WTC11 (cell line): ENCODE results near the gene PPP2R1B. TPM values are rescaled to one million over a fixed set of nuclear protein-coding genes. Genes with fewer than 3 reads are reported as not detected.

Experiments
- ATAC-seq: fragments of 200-7000 bp; cut with Tn5 transposase; 2 replicates; pipeline ENCODE4 v1.10.0; 2021; ENCODE audit warnings: mild to moderate bottlenecking, moderate library complexity
- CTCF ChIA-PET: fragments of 300-600 bp; sonication (Branson Sonifier 250); formaldehyde crosslinking; loops from one replicate; lab custom pipeline; 2021; ENCODE audit warnings: antibody characterized with exemption; lab: Charles Lee
- POLR2A ChIA-PET: fragments of 350-600 bp; sonication (Branson Sonifier 250); formaldehyde crosslinking; loops from one replicate; lab custom pipeline; 2021; ENCODE audit warnings: antibody characterized with exemption; lab: Charles Lee
- DNase-seq: peaks from one replicate; pipeline ENCODE4 v3.0.0; 2021; ENCODE audit warnings: low spot score
- H3K27ac Mint-ChIP-seq: 2 replicates; pipeline ENCODE4 v1.8.0; 2021; ENCODE audit warnings: mixed read lengths
- H3K27me3 Mint-ChIP-seq: 2 replicates; pipeline ENCODE4 v1.8.0; 2021; ENCODE audit warnings: low read depth, mild to moderate bottlenecking, moderate library complexity, mixed read lengths
- H3K36me3 Mint-ChIP-seq: 2 replicates; pipeline ENCODE4 v1.8.0; 2021; ENCODE audit warnings: mixed read lengths
- H3K4me1 Mint-ChIP-seq: 2 replicates; pipeline ENCODE4 v1.8.0; 2022; ENCODE audit warnings: mixed read lengths
- H3K4me3 Mint-ChIP-seq: 2 replicates; pipeline ENCODE4 v1.8.0; 2021; ENCODE audit warnings: mild to moderate bottlenecking, moderate library complexity, mixed read lengths
- H3K9me3 Mint-ChIP-seq: 2 replicates; pipeline ENCODE4 v1.8.0; 2021; ENCODE audit warnings: mixed read lengths
- CREM ChIP-seq: sonication (generic); formaldehyde crosslinking; IDR thresholded peaks from 2 replicates; pipeline ENCODE4 v1.8.1; 2022; ENCODE audit warnings: mild to moderate bottlenecking, missing genetic modification reagents, moderate library complexity
- FOXJ3 ChIP-seq: sonication (generic); formaldehyde crosslinking; IDR thresholded peaks from 2 replicates; pipeline ENCODE4 v1.9.0; 2021; ENCODE audit warnings: missing genetic modification reagents, mild to moderate bottlenecking, borderline replicate concordance
- MXD4 ChIP-seq: fragments of 250-450 bp; sonication (Bioruptor Pico); IDR thresholded peaks from 2 replicates; pipeline ENCODE4 v1.8.0; 2021; ENCODE audit warnings: mild to moderate bottlenecking, moderate library complexity, borderline replicate concordance
- NFYB ChIP-seq: sonication (generic); formaldehyde crosslinking; conservative IDR thresholded peaks from 2 replicates; pipeline ENCODE4 v1.8.0; 2022; ENCODE audit warnings: low read depth, missing genetic modification reagents
- PRRX2 ChIP-seq: fragments of 250-450 bp; sonication (Bioruptor Pico); IDR thresholded peaks from 2 replicates; pipeline ENCODE4 v1.8.0; 2021; ENCODE audit warnings: mild to moderate bottlenecking
- SMAD3 ChIP-seq: sonication (generic); formaldehyde crosslinking; IDR thresholded peaks from 2 replicates; pipeline ENCODE4 v1.8.0; 2022; ENCODE audit warnings: missing genetic modification reagents, mild to moderate bottlenecking, borderline replicate concordance
- SMAD4 ChIP-seq: sonication (generic); formaldehyde crosslinking; IDR thresholded peaks from 2 replicates; pipeline ENCODE4 v1.8.0; 2022; ENCODE audit warnings: mild to moderate bottlenecking, missing genetic modification reagents
- TCF7 ChIP-seq: sonication (generic); formaldehyde crosslinking; IDR thresholded peaks from 2 replicates; pipeline ENCODE4 v1.8.0; 2022; ENCODE audit warnings: mild to moderate bottlenecking, low read depth, missing genetic modification reagents, moderate library complexity
- TP53 ChIP-seq: sonication (generic); formaldehyde crosslinking; IDR thresholded peaks from 2 replicates; pipeline ENCODE4 v1.8.1; 2023; ENCODE audit warnings: mild to moderate bottlenecking, missing genetic modification reagents
- ZNF121 ChIP-seq: sonication (generic); formaldehyde crosslinking; IDR thresholded peaks from 2 replicates; pipeline ENCODE4 v1.8.0; 2023; ENCODE audit warnings: missing genetic modification reagents
- ZNF263 ChIP-seq: sonication (generic); formaldehyde crosslinking; IDR thresholded peaks from 2 replicates; pipeline ENCODE4 v1.8.1; 2022; ENCODE audit warnings: low read depth, mild to moderate bottlenecking, moderate library complexity, missing genetic modification reagents
- total RNA-seq: library from RNA; stranded (reverse); gene quantifications from 3 replicates; pipeline ENCODE4 v1.2.3, GENCODE V29; 2021
- TF ChIP-seq, protein P1 (sequence below): sonication (generic); formaldehyde crosslinking; IDR thresholded peaks from 2 replicates; pipeline ENCODE4 v1.8.1; 2022; ENCODE audit warnings: missing genetic modification reagents, borderline replicate concordance
- TF ChIP-seq, protein P2 (sequence below): sonication (generic); formaldehyde crosslinking; conservative IDR thresholded peaks from 2 replicates; pipeline ENCODE4 v1.8.1; 2022; ENCODE audit warnings: mild to moderate bottlenecking, missing genetic modification reagents
- TF ChIP-seq, protein P3 (sequence below): sonication (generic); formaldehyde crosslinking; IDR thresholded peaks from 2 replicates; pipeline ENCODE4 v1.8.1; 2022; ENCODE audit warnings: mild to moderate bottlenecking, missing genetic modification reagents, moderate library complexity, borderline replicate concordance
- TF ChIP-seq, protein P4 (sequence below): sonication (generic); formaldehyde crosslinking; IDR thresholded peaks from 2 replicates; pipeline ENCODE4 v1.8.1; 2022; ENCODE audit warnings: low read depth, missing genetic modification reagents, borderline replicate concordance
- TF ChIP-seq, protein P5 (sequence below): fragments of 250-450 bp; sonication (Bioruptor Pico); conservative IDR thresholded peaks from 2 replicates; pipeline ENCODE4 v1.9.0; 2021; ENCODE audit warnings: mild to moderate bottlenecking
- TF ChIP-seq, protein P6 (sequence below): fragments of 200-600 bp; IDR thresholded peaks from 2 replicates; pipeline ENCODE4 v1.8.0; 2022; ENCODE audit warnings: antibody characterized with exemption

The PPP2R1B gene
- total RNA-seq, 1 experiment from 2014 or later = 87.7 TPM

DNA sequence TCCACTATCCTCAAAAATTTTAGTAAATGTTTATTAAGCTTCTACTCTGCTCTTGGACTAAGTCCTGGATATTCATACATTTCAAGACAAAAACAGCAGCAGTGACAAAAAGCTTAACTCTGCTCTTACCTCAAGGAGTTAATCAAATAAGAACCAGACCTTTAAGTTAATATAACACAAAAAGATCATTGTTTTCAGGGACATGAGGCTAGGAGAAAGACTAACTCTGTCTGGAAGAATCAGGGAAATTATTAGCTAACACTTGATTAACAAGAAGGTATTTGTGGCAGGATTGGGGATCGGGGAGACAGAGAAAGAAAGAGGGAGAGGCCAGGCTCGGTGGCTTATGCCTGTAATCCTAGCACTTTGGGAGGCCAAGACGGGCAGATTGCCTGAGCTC lies 74.4 kb downstream of the PPP2R1B start (continued):
- TF ChIP-seq, protein P1, sequence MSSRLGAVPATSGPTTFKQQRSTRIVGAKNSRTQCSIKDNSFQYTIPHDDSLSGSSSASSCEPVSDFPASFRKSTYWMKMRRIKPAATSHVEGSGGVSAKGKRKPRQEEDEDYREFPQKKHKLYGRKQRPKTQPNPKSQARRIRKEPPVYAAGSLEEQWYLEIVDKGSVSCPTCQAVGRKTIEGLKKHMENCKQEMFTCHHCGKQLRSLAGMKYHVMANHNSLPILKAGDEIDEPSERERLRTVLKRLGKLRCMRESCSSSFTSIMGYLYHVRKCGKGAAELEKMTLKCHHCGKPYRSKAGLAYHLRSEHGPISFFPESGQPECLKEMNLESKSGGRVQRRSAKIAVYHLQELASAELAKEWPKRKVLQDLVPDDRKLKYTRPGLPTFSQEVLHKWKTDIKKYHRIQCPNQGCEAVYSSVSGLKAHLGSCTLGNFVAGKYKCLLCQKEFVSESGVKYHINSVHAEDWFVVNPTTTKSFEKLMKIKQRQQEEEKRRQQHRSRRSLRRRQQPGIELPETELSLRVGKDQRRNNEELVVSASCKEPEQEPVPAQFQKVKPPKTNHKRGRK (CRISPR knock-in tag) = no peak
- TF ChIP-seq, protein P2, sequence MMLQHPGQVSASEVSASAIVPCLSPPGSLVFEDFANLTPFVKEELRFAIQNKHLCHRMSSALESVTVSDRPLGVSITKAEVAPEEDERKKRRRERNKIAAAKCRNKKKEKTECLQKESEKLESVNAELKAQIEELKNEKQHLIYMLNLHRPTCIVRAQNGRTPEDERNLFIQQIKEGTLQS (CRISPR knock-in tag) = no peak
- TF ChIP-seq TP53 (CRISPR knock-in tag) = no peak
- TF ChIP-seq PRRX2 (CRISPR knock-in tag) = no peak
- TF ChIP-seq MXD4 (CRISPR knock-in tag) = no peak
- TF ChIP-seq, protein P3, sequence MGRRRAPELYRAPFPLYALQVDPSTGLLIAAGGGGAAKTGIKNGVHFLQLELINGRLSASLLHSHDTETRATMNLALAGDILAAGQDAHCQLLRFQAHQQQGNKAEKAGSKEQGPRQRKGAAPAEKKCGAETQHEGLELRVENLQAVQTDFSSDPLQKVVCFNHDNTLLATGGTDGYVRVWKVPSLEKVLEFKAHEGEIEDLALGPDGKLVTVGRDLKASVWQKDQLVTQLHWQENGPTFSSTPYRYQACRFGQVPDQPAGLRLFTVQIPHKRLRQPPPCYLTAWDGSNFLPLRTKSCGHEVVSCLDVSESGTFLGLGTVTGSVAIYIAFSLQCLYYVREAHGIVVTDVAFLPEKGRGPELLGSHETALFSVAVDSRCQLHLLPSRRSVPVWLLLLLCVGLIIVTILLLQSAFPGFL (CRISPR knock-in tag) = no peak
- no peak for TF ChIP-seq TCF7 (CRISPR knock-in tag)
- no peak for TF ChIP-seq ZNF263 (CRISPR knock-in tag)
- TF ChIP-seq, protein P4, sequence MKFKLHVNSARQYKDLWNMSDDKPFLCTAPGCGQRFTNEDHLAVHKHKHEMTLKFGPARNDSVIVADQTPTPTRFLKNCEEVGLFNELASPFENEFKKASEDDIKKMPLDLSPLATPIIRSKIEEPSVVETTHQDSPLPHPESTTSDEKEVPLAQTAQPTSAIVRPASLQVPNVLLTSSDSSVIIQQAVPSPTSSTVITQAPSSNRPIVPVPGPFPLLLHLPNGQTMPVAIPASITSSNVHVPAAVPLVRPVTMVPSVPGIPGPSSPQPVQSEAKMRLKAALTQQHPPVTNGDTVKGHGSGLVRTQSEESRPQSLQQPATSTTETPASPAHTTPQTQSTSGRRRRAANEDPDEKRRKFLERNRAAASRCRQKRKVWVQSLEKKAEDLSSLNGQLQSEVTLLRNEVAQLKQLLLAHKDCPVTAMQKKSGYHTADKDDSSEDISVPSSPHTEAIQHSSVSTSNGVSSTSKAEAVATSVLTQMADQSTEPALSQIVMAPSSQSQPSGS (CRISPR knock-in tag) = no peak
- TF ChIP-seq FOXJ3 = no peak
- TF ChIP-seq SMAD4 = no peak
- TF ChIP-seq CREM (CRISPR knock-in tag) = no peak
- TF ChIP-seq, protein P5, sequence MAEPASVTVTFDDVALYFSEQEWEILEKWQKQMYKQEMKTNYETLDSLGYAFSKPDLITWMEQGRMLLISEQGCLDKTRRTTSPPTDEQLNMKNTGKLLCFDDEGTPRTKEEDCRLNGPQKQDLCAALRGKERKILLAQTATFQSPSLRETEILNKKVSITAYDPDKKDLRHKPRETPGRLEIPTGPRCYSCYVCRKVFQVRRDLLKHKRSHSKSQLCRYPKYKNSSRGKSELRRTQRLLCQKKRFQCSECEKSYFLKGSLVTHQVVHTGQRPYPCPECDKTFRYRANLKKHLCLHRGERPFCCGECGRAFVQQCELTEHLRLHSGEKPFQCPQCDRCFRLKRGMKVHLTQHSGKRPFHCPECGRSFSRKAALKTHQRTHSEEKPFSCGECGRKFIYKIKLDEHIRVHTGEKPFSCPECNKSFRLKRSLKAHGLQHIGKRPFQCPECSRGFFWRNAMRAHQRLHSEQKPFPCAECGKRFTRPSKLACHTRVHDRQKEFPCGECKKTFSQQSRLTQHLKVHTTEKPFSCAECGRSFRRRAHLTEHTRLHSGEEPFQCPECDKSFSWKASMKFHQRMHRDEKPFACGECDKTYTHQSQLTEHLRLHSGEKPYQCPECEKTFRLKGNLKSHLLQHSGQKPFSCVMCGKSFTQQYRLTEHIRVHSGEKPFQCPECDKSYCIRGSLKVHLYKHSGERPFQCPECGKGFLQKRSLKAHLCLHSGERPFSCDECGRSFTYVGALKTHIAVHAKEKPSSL = no peak

DNA sequence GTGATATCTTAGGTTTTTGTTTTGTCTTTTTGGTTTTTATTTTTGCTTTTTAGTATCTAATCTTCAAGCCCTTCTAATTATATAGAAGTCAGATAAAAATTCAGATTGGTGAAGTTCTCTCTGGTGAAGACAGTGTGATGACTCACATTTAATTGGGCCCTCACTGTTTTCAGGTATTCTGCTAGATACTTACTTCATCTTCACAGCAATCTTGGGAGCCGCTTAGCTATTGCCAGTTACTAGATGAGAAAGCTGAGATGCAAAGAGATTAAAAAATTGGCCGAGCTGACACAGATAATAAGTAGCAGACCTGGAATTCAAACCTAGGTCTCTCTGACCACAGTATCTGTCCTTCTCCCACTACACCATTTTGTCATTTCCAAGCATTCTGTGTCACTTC lies 75.0 kb downstream of the PPP2R1B start:
- POLR2A ChIA-PET = no interaction called here
- peaks cover 5% of the 10 kb centered on the region for H3K4me1 Mint-ChIP-seq

More for the DNA sequence above, 75.0 kb downstream of the PPP2R1B start:
- Mint-ChIP-seq H3K9me3 (no peaks in the 10 kb centered on the region), H3K36me3 (no peaks in the 10 kb centered on the region), H3K27me3 (no peaks in the 10 kb centered on the region), H3K27ac (no peak overlapping the region; the same call in 1 of the 2 replicates), H3K4me3 (no peak overlapping the region)
- ATAC-seq (no peak), DNase-seq (no peak)
- TF ChIP-seq ZNF121 (CRISPR knock-in tag) (no peak), NFYB (CRISPR knock-in tag) (no peak), SMAD3 (CRISPR knock-in tag) (no peak), ZNF263 (CRISPR knock-in tag) (no peak)
- TF ChIP-seq, protein P3 (CRISPR knock-in tag) = no peak
- TF ChIP-seq, protein P6, sequence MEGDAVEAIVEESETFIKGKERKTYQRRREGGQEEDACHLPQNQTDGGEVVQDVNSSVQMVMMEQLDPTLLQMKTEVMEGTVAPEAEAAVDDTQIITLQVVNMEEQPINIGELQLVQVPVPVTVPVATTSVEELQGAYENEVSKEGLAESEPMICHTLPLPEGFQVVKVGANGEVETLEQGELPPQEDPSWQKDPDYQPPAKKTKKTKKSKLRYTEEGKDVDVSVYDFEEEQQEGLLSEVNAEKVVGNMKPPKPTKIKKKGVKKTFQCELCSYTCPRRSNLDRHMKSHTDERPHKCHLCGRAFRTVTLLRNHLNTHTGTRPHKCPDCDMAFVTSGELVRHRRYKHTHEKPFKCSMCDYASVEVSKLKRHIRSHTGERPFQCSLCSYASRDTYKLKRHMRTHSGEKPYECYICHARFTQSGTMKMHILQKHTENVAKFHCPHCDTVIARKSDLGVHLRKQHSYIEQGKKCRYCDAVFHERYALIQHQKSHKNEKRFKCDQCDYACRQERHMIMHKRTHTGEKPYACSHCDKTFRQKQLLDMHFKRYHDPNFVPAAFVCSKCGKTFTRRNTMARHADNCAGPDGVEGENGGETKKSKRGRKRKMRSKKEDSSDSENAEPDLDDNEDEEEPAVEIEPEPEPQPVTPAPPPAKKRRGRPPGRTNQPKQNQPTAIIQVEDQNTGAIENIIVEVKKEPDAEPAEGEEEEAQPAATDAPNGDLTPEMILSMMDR = no peak
- CTCF ChIA-PET = no interaction called here
